HG02840 (cell line): ENCODE data around the gene KRTAP4-1.
"Not testable (repeated sequence)": the region's sequence is repeated elsewhere in the genome, so short reads cannot be mapped to it uniquely, and the experiment has no call there.

Experiments
- ATAC-seq: cut with Tn5 transposase; IDR thresholded peaks from one replicate; pipeline ENCODE4 v1.9.1; 2021; ENCODE audit warnings: mild to moderate bottlenecking, moderate library complexity, moderate number of reproducible peaks; ENCODE audit not compliant: unreplicated experiment, low FRiP score

KRTAP4-1 gene

DNA sequence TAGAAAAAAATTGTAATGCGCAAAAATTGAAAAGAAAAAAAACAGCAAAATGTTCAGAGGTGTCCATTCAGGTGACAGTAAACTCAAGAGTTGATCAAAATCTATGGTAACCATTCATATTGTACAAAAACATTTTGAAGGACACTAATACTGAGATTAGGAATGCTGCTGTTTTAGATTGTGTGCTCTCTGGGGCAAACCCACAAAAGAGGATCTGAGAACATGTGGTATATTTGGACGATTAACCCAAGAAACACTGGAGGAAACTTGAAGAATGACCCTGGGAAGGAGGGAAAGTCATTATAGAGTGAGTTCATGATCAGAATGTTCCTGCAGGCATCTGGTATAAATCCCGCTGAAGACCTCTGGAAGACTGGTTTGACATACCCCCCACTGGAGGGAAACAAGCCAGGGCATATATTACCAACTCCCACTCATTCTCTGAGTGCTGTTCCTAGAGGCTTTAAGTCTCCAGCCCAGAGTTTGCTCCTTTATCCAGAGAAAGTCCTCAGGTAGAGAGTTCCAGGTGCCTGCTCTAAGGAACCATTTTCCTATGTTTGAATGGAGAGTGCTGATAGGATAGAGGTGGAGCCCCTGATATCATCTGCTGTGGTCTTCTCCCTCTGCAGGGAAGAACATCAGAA is 7.8 kb downstream of the KRTAP4-1 start:
- ATAC-seq, result no peak

DNA sequence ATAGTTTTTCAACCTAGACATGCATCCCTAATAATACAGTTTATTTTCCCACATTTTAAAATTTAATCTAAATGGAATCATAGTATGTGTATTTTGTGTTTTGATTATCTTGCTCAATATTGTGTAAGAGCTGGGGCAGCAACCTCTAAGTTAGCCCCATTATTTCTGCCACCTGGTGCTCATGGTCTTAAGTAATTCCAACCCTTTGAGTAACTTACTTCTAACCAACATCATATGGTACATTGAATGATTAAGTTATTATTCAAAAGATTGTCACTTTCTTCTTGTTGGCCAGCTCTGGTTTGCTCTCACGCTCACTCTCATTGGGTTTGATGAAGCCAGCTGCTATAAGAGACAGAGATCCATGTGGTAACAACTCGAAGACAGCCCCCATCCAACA is 12.8 kb downstream of the KRTAP4-1 start:
- no peak for ATAC-seq

DNA sequence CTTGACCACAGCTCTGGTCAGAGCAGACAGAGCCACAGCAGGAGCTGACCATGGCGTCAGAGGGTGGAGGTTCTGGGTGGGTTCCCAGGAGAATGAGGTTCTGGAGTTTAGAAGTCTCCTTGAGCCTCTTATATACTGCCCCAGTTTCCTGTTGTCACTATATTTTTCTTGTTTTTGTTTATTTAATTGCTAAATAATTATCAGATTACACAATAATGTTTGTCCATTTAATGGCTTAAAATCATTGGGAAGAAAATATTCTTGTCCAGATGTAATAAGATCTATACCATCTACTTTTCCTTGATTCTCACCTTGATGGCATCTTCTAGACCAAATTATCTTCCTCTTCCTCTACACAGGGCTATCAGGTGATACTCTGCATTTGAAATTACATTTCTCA is 16.6 kb downstream of the KRTAP4-1 start, which contains the start of gene KRTAP4-3:
TSS of gene KRTAP4-3 (minus strand) at position 101 of the 400 bp plus-strand sequence. CDS start at position 52, 49 bp downstream.
- no peak for ATAC-seq

DNA sequence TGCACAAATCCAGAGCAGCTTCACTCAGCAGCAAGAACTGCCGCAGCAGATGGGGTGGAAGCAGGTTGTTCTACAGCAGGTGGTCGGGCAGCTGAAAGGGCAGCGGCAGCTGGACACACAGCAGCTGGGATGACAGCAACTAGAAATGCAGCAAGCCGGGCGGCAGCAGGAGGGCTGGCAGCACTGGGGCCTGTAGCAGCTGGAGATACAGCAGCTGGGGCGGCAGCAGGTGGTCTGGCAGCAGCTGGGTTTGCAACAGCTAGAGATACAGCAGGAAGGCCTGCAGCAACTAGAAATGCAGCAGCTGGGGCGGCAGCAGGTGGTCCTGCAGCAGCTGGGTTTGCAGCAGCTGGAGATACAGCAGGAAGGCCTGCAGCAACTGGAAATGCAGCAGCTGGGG is 17.1 kb downstream of the KRTAP4-1 start:
- ATAC-seq, result no peak

DNA sequence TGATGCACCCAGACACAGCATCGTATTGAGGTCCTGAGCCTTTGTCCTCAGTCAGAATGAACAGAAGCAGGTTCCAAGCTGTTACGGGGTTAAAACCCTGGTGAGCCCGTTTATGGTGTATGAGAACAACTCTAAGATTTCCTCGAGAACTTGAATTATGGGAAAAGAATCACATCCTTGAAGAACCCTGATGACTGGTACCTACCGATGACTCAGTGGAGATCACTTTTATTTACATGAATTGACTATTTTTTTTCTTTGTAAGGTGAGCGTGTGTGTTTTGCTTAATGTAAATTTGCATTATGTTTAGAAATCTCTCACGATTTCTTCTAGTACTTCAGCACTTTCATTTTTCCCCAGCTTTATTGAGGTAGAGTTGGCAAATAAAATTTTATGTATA is 20.9 kb downstream of the KRTAP4-1 start:
- ATAC-seq, result no peak

DNA sequence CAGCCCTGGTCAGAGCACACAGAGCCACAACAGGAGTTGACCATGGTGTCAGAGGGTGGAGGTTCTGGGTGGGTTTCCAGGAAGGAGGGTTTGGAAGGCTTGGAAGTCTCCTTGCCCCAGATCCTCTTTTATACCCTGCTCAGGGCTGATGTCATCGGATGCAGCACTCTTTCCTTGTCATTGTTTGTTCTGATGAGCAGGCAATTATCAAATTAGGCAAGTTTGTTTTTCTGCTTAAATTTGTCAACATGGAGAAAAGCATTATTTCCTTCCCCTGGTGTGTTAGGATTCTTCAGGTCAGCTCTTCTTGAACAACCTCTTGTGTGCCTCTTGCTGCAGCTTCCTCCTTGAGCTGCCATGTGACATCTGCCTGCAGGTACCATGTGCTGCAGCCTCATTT is 24.1 kb downstream of the KRTAP4-1 start, which contains the start of gene KRTAP4-4:
TSS of gene KRTAP4-4 (minus strand) at position 101 of the 400 bp plus-strand sequence. CDS start at position 44, 57 bp downstream.
- ATAC-seq, result no peak

- ATAC-seq, result not testable (repeated sequence)
These were observed 24.5 kb downstream of the KRTAP4-1 start for GRCh38 chr17:41160190-41160589.

DNA sequence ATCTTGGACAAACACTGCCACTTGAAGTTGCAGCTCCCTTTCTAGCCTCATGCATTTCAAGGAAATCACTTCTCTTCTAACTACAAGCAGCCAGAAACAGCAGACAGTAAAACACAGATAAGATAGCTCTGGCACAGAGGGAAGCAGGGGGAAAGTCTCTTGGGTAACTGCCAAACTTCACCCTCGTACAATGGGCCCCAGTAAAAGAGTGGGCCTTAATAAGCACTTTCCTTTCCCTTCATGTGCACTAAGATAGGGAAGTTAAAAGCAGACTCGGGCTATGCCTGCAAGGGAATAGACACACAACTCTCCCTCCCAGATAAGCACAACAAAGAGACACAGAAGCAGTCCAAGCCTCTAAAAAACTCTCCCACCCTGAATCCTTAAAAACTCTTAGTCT is 30.9 kb downstream of the KRTAP4-1 start:
- ATAC-seq, result no peak

DNA sequence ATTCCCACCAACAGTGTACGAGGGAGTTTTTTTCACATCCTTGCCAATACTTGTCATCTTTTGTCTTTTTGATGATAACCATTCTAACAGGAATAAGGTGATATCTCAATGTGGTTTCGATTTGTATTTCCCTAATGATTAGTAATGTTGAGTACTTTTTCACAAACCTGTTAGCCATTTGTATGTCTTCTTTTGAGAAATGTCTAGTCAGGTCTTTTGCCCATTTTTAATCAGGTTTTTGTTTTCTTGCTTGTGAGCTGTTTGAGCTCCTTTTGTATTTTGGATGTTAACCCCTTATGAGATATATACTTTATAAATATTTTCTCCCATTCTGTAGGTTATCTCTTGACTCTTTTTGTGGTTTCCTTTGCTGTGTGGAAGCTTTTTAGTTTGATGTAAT is 33.2 kb downstream of the KRTAP4-1 start:
- no peak for ATAC-seq

DNA sequence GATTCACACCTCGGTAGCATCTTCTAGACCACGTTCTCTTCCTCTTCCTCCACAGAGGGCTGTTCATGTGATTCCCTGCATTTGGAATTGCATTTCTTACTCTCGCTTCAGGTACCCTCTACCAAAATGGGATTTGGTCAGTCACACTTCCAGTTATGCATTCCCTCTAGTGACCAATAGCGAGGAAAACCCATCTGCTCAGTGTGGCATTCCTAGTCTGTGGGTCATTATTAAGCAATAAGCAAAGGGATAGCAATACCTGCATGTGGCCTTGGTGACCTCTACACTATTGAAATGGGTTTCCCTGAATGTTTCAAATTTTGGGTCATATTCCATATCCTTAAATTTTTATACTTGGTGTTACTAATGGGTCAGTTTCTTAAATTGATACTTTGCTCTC is 34.7 kb downstream of the KRTAP4-1 start:
- ATAC-seq, result no peak

- no peak for ATAC-seq
These were observed 35.1 kb downstream of the KRTAP4-1 start, which contains the start of gene KRTAP4-5 for GRCh38 chr17:41149652-41149985. KRTAP4-5 (minus strand) TSS chr17:41149825; CDS start chr17:41149767, 58 bp downstream.

GRCh38 chr17:41148971-41149651 is 35.6 kb downstream of the KRTAP4-1 start:
- not testable (repeated sequence) for ATAC-seq

DNA sequence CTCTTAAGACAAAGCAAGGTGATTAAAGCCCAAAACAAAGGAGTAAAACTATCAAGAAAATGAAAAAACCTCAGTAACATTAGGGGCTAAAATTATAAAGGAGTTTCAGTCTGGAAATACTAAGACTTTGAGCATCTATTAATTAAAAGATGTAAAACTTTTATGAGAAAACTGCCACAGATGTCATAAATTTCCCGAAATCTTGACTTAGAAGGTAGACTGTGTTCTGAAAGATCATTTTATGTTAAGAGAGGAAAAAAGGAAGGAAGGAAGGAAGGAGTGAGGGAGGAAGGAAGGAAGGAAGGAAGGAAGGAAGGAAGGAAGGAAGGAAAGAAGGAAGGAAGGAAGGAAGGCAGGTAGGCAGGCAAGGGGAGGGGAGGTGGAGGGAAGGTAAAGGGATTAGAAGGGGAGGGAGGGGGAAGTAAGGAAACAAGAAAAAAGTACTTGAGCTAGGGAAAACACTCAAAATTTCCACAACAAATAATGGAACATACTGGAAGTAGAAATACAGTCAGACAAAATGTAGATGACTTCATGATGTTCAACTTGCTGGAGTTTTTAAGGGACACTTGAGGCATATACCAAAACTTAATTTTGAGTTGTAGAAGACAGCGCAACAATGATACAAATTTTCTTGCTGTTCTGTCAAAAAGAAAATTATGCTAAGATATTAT is 37.0 kb downstream of the KRTAP4-1 start:
- ATAC-seq, result no peak

DNA sequence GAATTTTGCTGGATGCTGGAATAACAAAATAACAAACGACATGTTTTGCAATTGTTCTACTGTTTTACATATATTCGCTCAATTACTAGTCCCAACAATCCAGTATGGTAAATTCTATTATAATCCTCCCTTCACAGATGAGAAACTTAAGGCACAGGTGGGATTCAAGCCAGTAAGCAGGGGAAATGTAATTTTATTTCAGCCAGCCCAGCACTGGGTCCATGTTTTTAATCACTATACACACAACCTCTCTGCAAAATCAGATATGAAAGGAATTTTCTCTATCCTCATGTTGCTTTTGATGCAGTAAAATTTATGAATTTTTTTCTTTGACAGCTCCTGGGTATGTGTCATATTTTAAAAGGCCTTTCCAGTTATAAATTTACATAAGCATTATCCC is 39.5 kb downstream of the KRTAP4-1 start:
- no peak for ATAC-seq

DNA sequence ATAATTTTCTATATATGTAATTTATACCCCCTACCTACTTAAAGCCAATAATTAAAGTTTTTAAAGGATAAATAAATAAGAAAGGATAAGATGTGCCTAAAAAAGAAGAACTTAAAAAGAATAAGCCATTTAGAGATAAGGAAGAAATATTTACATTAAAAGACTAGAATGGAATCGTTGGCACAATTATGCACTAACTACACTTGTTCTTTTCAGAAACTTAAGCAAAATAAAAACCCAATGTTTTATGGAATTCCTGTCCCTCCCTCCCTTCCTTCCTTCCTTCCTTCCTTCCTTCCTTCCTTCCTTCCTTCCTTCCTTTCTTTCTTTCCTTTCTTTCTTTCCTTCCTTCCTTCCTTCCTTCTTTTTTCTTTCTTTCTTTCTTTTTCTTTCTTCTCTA is 39.9 kb downstream of the KRTAP4-1 start:
- ATAC-seq, result no peak

- ATAC-seq, result no peak
These were observed 43.4 kb downstream of the KRTAP4-1 start for GRCh38 chr17:41141361-41141760.

- no peak for ATAC-seq
These were observed 44.2 kb downstream of the KRTAP4-1 start, which contains the start of gene KRTAP4-6 for GRCh38 chr17:41140360-41141131. KRTAP4-6 (minus strand) TSS chr17:41140544; CDS start chr17:41140487, 57 bp downstream.

GRCh38 chr17:41139865-41140264 is 44.8 kb downstream of the KRTAP4-1 start:
- ATAC-seq, result not testable (repeated sequence)
